Transverse colon (tissue), 4 donors: ENCODE results near the gene DAB2IP.

Source experiments
- EP300 ChIP-seq: sonication (generic); formaldehyde crosslinking; IDR thresholded peaks from one replicate; pipeline ENCODE4 v1.6.1; 2017; ENCODE audit warnings: antibody characterized with exemption, low read depth
- POLR2A ChIP-seq: fragments of 450-650 bp; IDR thresholded peaks from one replicate; pipeline ENCODE4 v1.6.1; 2016; ENCODE audit warnings: antibody characterized with exemption, mild to moderate bottlenecking, moderate library complexity
- POLR2AphosphoS5 ChIP-seq, 3 donors: sonication (generic); formaldehyde crosslinking; IDR thresholded peaks; one replicate each; pipeline ENCODE4 v1.6.1; 2016; ENCODE audit warnings: antibody characterized with exemption in 3 of 3
- TF ChIP-seq, protein P1 (sequence below), 5 experiments: fragments of 200-600 bp in 3 of 5; fragments of 450-650 bp in 2 of 5; sonication (generic) in 3 of 5; IDR thresholded peaks; 1 replicate in 2 of 5; 2 replicates in 3 of 5; pipeline ENCODE4 v1.5.1; 2016 to 2017; ENCODE audit warnings: antibody characterized with exemption in 5 of 5, inconsistent platforms in 3 of 5, mild to moderate bottlenecking in 2 of 5, moderate library complexity in 1 of 5

DNA sequence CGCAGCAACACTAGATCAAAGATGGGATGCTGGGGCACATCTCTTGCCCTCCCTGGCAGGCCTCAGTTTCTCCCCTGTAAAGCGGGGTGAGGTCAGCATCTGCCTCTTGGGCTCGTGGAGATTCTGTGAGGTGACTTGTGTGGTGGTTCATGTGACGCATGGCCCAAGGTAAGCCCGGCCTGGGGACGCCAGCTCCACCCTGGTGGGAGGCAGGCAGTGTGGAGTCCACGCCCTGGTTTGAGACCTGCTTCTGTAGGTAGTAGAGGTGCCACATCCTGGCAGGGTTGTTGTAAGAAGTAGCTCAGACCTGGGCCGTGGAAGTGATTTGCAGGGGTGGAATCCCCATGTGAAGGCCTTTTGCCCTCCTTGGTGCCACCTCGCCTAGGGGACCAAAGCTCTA is 101.5 kb downstream of the DAB2IP start:
- TF ChIP-seq, protein P1, sequence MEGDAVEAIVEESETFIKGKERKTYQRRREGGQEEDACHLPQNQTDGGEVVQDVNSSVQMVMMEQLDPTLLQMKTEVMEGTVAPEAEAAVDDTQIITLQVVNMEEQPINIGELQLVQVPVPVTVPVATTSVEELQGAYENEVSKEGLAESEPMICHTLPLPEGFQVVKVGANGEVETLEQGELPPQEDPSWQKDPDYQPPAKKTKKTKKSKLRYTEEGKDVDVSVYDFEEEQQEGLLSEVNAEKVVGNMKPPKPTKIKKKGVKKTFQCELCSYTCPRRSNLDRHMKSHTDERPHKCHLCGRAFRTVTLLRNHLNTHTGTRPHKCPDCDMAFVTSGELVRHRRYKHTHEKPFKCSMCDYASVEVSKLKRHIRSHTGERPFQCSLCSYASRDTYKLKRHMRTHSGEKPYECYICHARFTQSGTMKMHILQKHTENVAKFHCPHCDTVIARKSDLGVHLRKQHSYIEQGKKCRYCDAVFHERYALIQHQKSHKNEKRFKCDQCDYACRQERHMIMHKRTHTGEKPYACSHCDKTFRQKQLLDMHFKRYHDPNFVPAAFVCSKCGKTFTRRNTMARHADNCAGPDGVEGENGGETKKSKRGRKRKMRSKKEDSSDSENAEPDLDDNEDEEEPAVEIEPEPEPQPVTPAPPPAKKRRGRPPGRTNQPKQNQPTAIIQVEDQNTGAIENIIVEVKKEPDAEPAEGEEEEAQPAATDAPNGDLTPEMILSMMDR (IDR thresholded peaks at IDR 0.05): no peak
- no peak for TF ChIP-seq EP300
- no peak for TF ChIP-seq POLR2AphosphoS5 (IDR thresholded peaks at IDR 0.05)
- no peak for TF ChIP-seq POLR2A
